OCI-LY1 (cell line): ENCODE data around the gene PPP2R2B.

Source experiments
- H2AFZ ChIP-seq: fragments of 200-600 bp; sonication (generic), shearing (Covaris generic); 2 replicates; pipeline ENCODE4 v1.6.0; 2014; ENCODE audit warnings: antibody characterized with exemption, mild to moderate bottlenecking, low read length
- H3F3A ChIP-seq: fragments of 200-600 bp; sonication (generic), shearing (Covaris generic); 2 replicates; pipeline ENCODE4 v1.6.0; 2014; ENCODE audit warnings: mild to moderate bottlenecking, antibody characterized with exemption, low read length, moderate library complexity; ENCODE audit not compliant: insufficient read depth
- H3K27ac ChIP-seq: fragments of 200-600 bp; sonication (generic); 2 replicates; pipeline ENCODE4 v1.5.1; 2014; ENCODE audit warnings: low read length, mixed run types, mild to moderate bottlenecking, low read depth; ENCODE audit not compliant: poor library complexity, severe bottlenecking
- H3K27me3 ChIP-seq: fragments of 200-600 bp; sonication (generic); 2 replicates; pipeline ENCODE4 v1.6.0; 2014; ENCODE audit warnings: antibody characterized with exemption, mild to moderate bottlenecking, low read length, moderate library complexity; ENCODE audit not compliant: insufficient read depth
- H3K36me3 ChIP-seq: fragments of 200-600 bp; sonication (generic); 2 replicates; pipeline ENCODE4 v1.6.1; 2014; ENCODE audit warnings: mild to moderate bottlenecking, antibody characterized with exemption, low read length, moderate library complexity, mixed read lengths; ENCODE audit not compliant: insufficient read depth
- H3K4me1 ChIP-seq: fragments of 200-600 bp; sonication (generic); 2 replicates; pipeline ENCODE4 v1.5.1; 2014; ENCODE audit warnings: mild to moderate bottlenecking, low read length, moderate library complexity; ENCODE audit not compliant: insufficient read depth, severe bottlenecking
- H3K4me2 ChIP-seq: fragments of 200-600 bp; sonication (generic), shearing (Covaris generic); 2 replicates; pipeline ENCODE4 v1.6.1; 2014; ENCODE audit warnings: low read length
- H3K4me3 ChIP-seq: fragments of 200-600 bp; sonication (generic); 2 replicates; pipeline ENCODE4 v1.5.1; 2014; ENCODE audit warnings: low read length, low read depth, mild to moderate bottlenecking, mixed read lengths; ENCODE audit not compliant: poor library complexity, severe bottlenecking
- H3K79me2 ChIP-seq: fragments of 200-600 bp; shearing (Covaris generic); 2 replicates; pipeline ENCODE4 v1.6.1; 2016; ENCODE audit warnings: mixed run types, low read length, mixed read lengths; ENCODE audit not compliant: insufficient read depth
- H3K9ac ChIP-seq: fragments of 200-600 bp; sonication (generic), shearing (Covaris generic); 2 replicates; pipeline ENCODE4 v1.6.1; 2014; ENCODE audit warnings: mild to moderate bottlenecking, low read length, mixed read lengths
- H3K9me2 ChIP-seq: fragments of 200-600 bp; sonication (generic), shearing (Covaris generic); 2 replicates; pipeline ENCODE4 v1.6.1; 2014; ENCODE audit warnings: low read depth, mild to moderate bottlenecking, low read length, mixed read lengths
- H3K9me3 ChIP-seq: fragments of 200-600 bp; shearing (Covaris generic); 2 replicates; pipeline ENCODE4 v1.6.1; 2014; ENCODE audit warnings: low read length, mixed read lengths
- H4K20me1 ChIP-seq: fragments of 200-600 bp; sonication (generic), shearing (Covaris generic); 2 replicates; pipeline ENCODE4 v1.6.0; 2016; ENCODE audit warnings: mild to moderate bottlenecking, low read length; ENCODE audit not compliant: insufficient read depth
- CTCF ChIP-seq: fragments of 200-600 bp; sonication (generic), shearing (Covaris generic); IDR thresholded peaks from 2 replicates; pipeline ENCODE4 v1.5.1; 2017; ENCODE audit warnings: mild to moderate bottlenecking, antibody characterized with exemption, low read length, moderate library complexity, mixed read lengths
- EZH2 ChIP-seq: fragments of 200-600 bp; sonication (generic), shearing (Covaris generic); IDR thresholded peaks from 2 replicates; pipeline ENCODE4 v1.8.0; 2017; ENCODE audit warnings: borderline replicate concordance, mixed run types, mild to moderate bottlenecking, antibody characterized with exemption, low read length, moderate library complexity, mixed read lengths

The PPP2R2B gene

GRCh38 chr5:146832985-146833732 lies 45.4 kb downstream of the PPP2R2B start:
- no peaks in the 10 kb centered on the region for H3K36me3 ChIP-seq
- H3K4me1 ChIP-seq = no peaks in the 10 kb centered on the region
- TF ChIP-seq EZH2 (no peak), CTCF (no peak)
- no peak overlapping the region for H3K27ac ChIP-seq
- no peak overlapping the region for H2AFZ ChIP-seq
- H3K4me3 ChIP-seq = no peak overlapping the region
- no peaks in the 10 kb centered on the region for H4K20me1 ChIP-seq
- no peak overlapping the region for H3K9ac ChIP-seq
- H3F3A ChIP-seq = no peaks in the 10 kb centered on the region
- H3K9me2 ChIP-seq = no peaks in the 10 kb centered on the region
- H3K9me3 ChIP-seq = no peaks in the 10 kb centered on the region
- no peaks in the 10 kb centered on the region for H3K79me2 ChIP-seq
- no peak overlapping the region for H3K4me2 ChIP-seq
- H3K27me3 ChIP-seq = no peaks in the 10 kb centered on the region

GRCh38 chr5:146828385-146828784 lies 50.2 kb downstream of the PPP2R2B start:
- TF ChIP-seq CTCF = no peak
- no peaks in the 10 kb centered on the region for H3K27me3 ChIP-seq
- H3K4me3 ChIP-seq = no peak overlapping the region

GRCh38 chr5:146827901-146828300 lies 50.7 kb downstream of the PPP2R2B start:
- H4K20me1 ChIP-seq = no peaks in the 10 kb centered on the region
- no peak overlapping the region for H3K9ac ChIP-seq
- H3K79me2 ChIP-seq = no peaks in the 10 kb centered on the region
- no peaks in the 10 kb centered on the region for H3K9me2 ChIP-seq
- no peaks in the 10 kb centered on the region for H3K27me3 ChIP-seq
- H3K27ac ChIP-seq = no peak overlapping the region
- TF ChIP-seq EZH2 = no peak
- TF ChIP-seq CTCF = no peak
- no peak overlapping the region for H3K4me3 ChIP-seq
- no peak overlapping the region for H3K4me2 ChIP-seq
- no peaks in the 10 kb centered on the region for H3K4me1 ChIP-seq
- H3F3A ChIP-seq = no peaks in the 10 kb centered on the region
- no peaks in the 10 kb centered on the region for H3K9me3 ChIP-seq
- no peaks in the 10 kb centered on the region for H3K36me3 ChIP-seq
- H2AFZ ChIP-seq = no peak overlapping the region

More at GRCh38 chr5:146828385-146828784, 50.2 kb downstream of the PPP2R2B start:
- Histone ChIP-seq H3K9me3 (no peaks in the 10 kb centered on the region), H3K4me2 (no peak overlapping the region), H3K9ac (no peak overlapping the region), H3K79me2 (no peaks in the 10 kb centered on the region), H3F3A (no peaks in the 10 kb centered on the region), H4K20me1 (no peaks in the 10 kb centered on the region), H3K4me1 (no peaks in the 10 kb centered on the region), H2AFZ (no peak overlapping the region), H3K27ac (no peak overlapping the region), H3K9me2 (no peaks in the 10 kb centered on the region), H3K36me3 (no peaks in the 10 kb centered on the region)
